NCI-H82 (cell line): ENCODE results near the gene IL1RL1.

Source experiments
- DNase-seq: peaks from one replicate; lab custom pipeline; 2025; lab: John Stamatoyannopoulos, UW

Gene IL1RL1

DNA sequence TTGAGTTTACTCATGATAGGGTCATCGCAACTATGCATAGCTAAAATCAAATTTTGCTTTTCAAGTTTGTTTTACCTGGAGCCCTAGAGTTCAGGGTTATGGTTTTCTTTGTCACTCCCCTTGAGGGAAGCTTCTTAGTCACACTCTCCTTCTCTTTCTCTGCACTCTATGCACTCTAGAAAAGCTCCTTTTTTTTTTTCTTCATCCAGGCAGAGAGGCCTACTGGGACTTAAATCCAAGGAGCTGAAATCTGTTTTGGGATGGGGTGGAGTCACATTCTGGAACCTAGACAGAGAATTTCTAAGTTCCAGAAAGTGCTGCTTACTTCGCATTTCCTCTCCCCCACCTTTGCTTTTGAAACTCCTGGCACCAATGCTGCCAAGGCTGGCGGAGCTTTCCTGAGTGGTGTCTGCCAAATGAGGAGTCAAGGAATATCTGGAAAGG is 25.2 kb downstream of the IL1RL1 start:
- no peak for DNase-seq

DNA sequence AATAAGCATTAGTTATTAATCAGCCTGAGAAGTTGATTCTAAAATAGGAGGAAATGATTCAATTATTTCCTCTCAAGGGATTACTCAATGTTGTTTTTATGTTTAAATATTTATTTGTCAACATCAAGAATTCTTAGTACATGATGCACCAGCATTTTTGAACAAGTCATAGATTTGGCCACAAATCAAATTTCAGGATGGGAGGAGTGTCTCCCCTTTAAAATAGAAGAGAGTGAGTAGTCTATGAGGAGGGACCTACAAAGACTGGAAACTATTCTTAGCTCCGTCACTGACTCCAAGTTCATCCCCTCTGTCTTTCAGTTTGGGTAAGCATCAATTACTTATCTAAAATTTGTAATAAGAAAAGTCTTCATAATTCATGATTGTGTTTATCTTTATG is 25.6 kb downstream of the IL1RL1 start:
- DNase-seq: no peak

DNA sequence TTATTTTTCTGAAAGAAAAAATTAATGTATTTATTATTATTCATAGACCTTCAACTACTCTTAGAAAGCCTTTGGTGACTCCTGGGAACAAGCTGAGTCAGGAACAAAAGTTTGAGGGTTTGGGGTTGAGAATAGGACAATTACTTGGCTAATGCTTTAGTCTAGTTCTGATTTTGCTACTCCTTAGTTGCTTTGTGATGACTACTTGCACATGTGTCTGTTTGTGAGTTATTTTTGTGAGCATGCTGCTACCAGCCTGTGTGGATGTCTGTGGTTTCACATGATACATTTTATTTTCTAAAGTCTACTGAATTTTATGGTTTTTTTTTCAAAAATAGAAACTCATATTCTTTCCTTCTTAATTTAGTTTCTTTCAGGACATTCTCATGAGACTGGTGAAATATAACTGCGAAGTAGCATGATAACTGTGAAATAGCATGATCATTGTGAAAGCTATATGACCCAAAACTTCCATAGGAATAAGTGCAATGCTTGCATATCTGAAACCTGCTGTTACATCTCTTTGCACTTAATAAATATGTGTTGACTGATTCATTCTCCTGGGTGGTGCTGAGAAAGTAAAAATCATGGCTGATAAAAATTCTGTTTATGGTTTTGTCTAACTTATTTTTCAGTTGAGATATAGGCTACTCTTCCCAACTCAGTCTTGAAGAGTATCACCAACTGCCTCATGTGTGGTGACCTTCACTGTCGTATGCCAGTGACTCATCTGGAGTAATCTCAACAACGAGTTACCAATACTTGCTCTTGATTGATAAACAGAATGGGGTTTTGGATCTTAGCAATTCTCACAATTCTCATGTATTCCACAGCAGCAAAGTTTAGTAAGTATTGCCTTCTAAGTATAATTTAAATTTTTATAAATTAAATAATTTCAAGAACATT is 26.4 kb downstream of the IL1RL1 start:
- no peak for DNase-seq

DNA sequence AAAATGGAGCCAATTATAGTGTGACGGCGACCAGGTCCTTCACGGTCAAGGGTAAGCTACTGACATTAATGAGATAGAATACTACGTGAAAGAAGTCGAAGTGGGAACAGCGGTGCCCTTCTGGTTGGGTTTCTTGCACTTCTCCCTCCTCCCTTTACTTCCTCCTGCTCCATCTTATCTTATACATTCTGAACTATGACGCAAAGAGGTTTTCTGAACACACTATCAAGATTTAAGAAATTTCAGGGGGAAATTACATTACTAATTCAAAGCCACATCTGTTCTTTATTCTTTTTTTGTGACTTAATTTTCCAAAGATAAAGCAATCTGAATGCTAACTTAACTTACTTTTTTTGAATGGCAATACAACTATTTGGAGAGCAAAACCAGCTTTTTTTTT is 29.4 kb downstream of the IL1RL1 start:
- no peak for DNase-seq

DNA sequence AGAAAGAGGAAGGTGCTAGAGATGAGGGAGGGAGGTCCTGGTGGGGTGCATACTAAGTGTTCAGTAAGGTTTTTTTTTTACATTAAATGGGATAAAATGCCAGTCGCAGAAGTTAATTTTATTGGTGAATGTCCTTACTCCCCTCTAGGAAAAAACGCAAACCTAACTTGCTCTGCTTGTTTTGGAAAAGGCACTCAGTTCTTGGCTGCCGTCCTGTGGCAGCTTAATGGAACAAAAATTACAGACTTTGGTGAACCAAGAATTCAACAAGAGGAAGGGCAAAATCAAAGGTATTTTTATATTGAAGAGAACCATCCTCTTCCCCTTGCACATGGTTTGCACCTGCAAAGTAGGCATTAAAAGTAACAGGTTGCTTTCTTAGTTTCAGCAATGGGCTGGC is 31.5 kb downstream of the IL1RL1 start:
- no peak for DNase-seq

DNA sequence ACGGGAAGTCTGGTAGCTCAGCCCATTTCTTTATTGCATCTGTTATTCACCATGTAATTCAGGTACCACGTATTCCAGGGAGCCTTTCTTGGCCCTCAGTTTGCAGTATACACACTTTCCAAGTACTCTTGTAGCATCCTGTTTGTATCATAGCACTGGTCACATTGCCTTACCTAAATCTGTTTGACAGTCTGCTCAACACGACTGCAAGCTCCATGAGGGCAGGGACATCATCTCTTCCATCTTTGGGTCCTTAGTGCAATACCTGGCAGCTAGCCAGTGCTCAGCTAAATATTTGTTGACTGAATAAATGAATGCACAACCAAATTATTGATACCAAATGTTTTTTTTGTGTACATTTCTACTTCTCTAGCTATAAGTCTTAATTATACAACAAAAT is 33.0 kb downstream of the IL1RL1 start:
- DNase-seq: no peak

DNA sequence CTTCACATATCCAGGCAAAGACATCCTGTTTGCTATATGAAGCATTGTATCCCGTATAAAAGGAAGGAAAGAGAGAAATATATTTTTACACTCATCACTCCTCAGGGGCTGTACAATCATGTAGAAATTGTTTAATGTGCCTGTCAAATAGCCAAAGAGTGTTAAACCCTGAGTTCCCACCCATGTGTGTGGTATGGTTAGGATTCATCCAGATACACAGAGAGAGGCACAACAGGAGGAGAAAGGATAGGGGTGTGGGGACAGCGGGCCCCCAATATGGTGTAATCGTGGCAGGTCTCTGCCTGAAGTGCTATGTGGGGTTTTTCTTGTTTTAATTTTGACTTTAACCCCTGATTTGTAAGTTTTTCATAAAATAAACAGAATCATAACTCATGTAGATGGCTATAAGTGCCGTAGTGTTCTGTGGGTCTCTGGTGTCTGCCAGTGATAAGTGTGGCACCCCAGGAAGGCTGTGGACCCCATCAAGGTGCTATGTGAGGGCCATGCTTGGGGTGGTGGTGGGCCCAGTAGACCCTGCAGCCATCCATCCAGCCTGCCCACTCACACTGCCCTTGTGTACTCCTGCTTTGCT is 34.1 kb downstream of the IL1RL1 start:
- DNase-seq: no peak

DNA sequence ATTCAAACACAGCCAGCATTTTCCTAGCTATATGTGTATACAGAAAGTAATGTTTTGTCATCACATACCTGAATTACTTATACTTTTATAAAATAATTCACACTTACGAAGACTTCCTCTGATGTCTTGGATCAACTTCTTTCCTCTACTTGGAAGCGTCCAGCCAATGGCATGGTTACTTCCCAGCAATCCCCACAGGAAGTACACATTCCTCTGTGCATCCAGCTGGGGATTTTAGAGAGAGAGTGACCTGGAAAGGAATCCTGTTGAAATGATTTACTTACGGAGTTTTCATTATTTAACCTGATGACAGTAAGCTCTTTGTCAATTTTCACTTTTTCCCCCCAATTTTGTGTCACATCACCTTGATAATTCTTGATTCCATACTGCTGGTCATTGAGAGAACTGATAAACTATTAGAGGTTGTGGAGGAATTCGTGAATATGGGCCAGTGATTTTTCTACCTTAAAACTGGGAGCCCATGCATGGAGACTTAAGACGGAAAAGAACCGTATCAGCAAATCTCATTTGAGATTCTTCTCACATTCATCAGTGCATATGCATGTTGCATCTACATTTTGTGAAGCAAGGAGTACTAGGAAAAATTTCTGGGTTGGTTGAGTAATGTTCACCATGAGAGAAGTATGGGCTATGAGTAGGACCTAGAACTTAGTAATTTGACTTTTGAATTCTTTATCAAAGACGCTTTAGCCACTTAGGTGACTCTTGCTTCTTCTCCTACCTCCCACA is 35.2 kb downstream of the IL1RL1 start:
- DNase-seq: no peak

DNA sequence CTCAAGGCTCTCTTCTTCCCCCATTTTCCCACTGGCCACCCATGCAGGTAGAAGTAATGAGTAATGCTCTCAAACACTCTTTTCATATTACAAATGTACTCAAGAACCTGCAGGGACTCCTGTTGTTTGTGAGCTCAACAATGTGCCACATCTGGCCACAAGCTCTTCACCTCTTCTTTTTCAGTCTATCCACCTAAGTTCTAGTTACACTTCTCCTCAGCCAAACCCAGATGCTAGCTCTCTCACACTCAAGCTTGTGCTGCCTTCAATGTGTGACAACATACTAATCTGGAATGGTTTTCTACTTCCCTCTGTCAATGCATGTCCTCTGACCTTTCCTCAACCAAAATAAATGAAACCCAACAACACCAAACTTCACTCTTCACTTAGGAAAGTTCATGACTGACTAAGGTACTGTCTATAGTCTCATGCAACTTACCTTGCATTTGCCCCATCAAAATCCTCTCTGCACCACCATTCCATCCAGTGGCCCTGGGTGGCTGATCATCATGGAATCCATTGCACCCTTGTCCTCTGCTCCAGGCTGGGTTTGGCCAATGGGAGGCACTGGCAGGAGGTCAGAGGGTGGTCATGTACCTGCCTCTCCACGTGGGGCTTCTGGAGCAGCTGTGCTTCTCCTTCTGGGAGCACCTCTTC is 38.9 kb downstream of the IL1RL1 start:
- DNase-seq: peak; percentile 21

DNA sequence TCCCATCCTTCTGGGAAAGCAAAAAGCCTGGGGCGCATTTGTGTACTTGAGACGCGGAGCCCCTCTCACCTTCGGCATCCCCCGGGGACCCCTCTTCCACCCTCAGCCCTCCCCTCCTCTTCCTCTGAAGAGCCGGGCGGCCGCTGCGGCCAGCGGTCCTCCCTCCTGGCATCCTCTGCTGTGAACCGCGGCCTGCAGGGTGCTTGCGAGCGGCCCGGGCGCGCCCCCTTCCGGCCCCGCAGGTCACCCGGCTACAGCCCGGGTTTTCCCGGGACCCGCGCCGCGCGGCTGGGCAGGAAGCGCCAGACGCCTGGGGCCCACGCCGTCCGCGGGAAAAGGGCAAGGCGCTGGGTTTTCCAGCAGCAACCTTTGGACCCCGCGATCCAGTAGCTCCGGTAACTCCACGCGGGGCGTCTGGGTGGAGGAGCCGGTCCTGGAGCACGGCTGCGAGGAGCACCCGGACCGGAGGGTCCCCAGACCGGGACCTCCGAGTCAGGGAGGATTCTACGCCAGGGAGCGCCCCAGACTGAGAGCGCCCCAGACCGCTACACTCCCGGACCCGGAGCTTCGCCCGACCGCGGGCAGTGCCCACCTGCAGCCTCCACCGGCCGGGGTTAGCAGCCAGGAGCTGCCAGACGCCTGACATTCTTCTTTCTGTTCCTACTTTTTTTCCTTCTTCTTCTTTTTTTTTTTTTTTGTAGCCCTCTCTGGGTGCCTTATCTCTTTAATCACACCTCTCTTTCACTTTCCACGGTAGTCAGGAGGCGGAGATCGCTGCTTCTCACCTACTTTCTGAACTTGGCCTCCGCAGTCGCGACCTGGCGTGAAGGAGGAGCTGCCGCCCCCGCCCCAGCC is 44.4 kb downstream of the IL1RL1 start, which contains the start of gene IL18R1:
IL18R1 (plus strand) TSS at position 271 of the 855 bp plus-strand sequence. CDS start 6,865 bp downstream, outside the sequence.
- DNase-seq: peak; percentile 72

DNA sequence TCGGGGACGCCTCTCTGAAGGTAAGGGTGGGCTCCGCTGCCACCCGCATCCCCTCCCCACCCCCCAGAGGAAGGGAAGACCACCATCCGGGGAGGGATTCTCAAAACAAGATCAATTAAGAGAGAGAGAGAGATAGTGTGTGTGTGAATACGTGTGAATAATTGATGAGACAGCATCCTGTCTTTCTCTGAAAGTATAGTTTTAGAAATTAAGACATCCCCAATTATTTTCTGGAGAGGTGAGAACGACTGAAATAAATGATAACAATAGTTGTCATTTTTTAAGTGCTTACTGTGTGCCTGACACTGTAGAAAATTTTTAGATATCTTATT is 45.0 kb downstream of the IL1RL1 start:
- DNase-seq: no peak

DNA sequence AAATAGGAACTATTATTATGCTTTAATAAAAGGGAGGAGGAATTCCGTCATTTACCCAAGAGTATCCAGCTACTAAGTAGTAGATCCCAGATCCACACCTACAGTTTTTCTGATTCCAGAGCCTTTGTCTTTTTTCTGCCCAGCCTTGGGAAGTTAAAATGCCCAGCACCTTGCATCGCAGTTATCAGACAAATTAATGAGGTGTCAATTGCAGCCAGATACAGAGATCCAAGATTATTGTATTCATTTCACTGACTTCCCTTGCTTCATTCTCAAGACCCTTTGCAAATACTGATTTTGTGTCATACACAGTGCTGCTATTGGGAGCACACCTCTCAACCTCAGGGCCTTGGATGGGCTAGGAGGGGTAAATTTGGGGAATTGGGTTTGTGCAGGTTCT is 45.4 kb downstream of the IL1RL1 start:
- no peak for DNase-seq

DNA sequence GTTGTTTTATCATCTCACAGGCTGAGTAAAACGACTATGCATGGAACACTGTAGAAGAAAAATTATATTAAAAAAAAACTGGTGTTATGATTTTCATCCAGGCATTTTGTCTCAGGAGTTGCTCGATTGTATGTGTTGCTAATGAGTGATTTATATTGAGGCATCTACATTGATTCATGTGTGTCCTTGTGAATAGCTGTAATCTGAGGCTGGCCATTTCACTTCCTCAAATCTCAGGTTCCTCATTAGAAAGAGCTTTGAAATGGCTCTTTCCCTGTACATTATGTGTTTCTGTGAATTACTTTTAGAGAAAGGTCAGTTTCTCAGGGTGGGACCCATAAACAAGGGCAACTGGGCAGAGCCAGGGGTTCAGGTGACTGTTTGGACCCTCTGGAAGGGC is 46.6 kb downstream of the IL1RL1 start:
- no peak for DNase-seq

DNA sequence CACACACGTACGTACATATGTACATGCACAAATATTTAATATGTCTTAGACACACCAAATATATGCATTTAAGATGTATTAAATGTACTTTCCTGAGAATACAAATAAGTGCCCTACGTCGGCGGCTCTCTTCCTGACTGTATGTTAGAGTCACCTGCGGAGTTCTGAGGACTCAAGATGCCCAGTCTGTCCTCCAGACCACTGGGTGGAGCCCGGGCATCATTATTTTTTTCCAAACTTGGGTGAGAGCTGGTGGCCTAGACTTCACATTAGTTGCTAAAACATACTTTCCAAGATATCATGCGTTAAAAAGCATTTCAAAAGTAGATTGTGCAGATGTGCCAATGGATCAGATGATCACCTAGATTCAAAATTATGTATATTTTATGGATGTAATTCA is 47.1 kb downstream of the IL1RL1 start:
- DNase-seq: no peak

DNA sequence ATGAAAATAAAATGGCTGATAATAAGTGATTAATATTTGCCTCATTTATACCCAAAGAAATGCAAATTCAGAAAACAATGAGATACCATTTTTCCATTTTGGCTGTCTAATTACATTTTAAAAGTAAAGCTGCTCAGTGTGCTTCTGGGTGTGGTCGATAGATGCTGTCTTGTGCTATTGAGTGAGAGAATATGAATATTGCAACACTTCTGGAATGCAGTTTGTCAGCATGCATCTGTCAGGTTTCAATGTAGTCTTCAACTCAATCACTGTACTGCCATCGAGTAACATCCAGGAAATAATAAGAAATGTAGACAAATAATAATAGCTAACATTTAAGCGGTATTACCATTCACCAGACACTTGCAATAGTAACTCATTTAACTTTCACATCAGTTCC is 48.2 kb downstream of the IL1RL1 start:
- no peak for DNase-seq

DNA sequence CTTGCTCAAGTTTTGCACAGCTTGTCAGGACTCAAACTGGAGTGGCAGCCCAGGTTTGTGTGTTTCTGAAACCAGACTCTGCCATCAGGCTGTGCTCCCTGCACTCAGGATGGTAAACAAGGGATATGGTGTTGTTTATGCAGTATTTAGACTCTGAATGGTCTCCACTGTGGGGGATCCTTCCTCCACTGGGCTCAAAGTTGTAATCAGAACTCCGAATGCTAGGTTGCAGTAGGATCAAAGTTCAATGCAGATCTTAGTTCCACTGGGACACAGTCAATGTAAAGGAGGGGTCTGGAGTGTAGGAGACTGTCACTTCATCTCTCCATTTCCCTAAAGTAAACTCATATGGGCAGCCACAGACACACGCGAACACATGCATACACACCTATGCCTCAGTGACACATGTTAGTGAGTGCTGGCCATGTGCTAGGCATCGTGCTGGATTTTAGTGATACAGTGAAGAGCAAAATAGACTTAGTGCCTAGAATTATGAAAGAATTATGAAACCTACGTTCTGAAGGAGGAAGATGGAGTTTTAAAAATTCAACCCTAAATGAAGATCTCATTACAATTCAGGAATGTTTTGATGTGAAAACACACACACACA is 50.4 kb downstream of the IL1RL1 start:
- DNase-seq: no peak

DNA sequence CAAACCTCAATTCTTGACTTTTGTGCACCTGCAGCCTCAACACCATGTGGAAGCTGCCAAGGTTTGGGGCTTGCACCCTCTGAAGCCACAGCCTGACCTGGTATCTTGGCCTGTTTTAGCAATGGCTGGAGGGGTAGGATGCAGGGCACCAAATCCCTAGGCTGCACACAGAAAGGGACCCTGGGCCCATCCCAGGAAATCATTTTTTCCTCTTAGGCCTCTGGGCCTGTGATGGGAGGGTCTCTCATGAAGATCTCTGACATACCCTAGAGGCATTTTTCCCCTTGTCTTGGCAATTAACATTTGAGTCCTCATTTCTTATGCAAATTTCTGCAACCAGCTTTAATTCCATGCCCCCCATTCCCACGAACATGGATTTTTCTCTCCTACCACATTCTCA is 54.4 kb downstream of the IL1RL1 start:
- DNase-seq: no peak

DNA sequence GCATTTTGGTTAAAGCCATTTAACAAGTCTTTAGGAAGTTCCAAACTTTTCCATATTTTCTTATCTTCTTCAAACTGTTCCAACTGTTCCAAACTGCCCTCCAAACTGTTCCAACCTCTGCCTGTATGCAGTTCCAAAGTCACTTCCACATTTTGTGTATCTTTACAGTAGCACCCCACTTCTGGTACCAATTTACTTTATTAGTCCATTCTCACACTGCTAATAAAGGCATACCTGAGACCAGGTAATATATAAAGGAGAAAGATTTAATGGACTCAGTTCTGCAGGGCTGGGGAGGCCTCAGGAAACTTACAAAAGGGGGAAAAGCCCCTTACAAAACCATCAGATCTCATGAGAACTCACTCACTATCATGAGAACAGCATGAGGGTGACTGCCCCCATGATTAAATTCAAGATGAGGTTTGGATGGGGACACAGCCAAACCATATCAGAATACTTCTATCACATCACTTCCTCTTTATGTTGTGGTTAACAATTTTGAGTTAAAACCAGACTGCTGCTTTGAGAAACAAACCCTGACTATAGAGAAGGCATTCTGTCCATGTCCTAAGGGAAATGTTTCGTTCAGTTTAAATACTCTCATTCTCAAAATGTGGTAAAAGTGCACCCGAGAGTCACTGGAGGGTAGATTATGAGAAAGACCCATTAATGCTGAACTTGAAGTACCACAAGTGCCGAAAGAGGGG is 55.2 kb downstream of the IL1RL1 start:
- DNase-seq: no peak

DNA sequence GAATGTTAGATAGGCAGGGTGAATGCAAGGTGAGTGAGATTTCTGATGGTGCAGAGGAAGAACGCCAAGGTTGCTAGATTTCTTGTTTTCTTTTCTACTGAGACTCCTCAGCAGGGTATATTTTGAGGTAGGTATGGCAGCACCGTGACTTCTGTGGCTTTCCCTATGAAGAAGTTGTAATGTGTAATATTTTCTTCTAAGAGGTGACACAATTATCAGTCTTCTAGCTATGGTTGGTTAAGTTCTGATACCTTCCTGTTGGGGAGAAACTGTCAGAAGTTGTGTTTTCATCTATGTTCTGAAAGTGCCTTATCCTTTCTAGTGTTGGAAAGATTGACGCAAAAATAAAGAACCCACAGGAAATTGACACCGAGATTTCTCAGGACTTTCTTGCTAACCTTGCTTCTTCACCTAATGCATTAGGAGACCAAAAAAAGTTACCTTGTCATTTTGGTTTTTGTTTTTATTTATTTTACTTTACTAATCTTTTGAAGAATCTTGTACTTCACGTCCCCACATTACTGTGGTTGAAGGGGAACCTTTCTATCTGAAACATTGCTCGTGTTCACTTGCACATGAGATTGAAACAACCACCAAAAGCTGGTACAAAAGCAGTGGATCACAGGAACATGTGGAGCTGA is 56.1 kb downstream of the IL1RL1 start:
- DNase-seq: no peak
